Measurements from ENCODE around the gene AP3B1. TPM values are rescaled to one million over a fixed set of nuclear protein-coding genes. Genes with fewer than 3 reads are reported as not detected.

The AP3B1 gene
- total and polyA plus RNA-seq, 2 of the 8 experiments (the other 6 are each of a cell fraction or from before 2014, with no cell fraction given): 45.8 to 48.3 TPM

GRCh38 chr5:78077369-78078068 lies 217.0 kb downstream of the AP3B1 start:
- Histone ChIP-seq H3K9ac (replicated peaks in 1 of 4; ENCODE audit: extremely low read depth in 1 of 4, low read depth in 3 of 4, low read length in 3 of 4) (no peak overlapping the region), H2AK5ac (ENCODE audit: low read depth, low read length) (no peak overlapping the region), H2BK20ac (ENCODE audit: low read length) (no peak overlapping the region), H3K4me2 (ENCODE audit: insufficient read depth in 1 of 2, low read depth in 2 of 2, low read length in 2 of 2) (no peak overlapping the region), H4K91ac (replicated peaks; ENCODE audit: insufficient read length, low read length) (no peak overlapping the region), H3K79me2 (ENCODE audit: control insufficient read depth in 1 of 2, insufficient read depth in 2 of 2, low read length in 2 of 2) (no peaks in the 10 kb centered on the region), H2BK5ac (ENCODE audit: low read depth, low read length) (no peak overlapping the region), H2AFZ (ENCODE audit: low read length) (no peak overlapping the region), H3K23ac (ENCODE audit: insufficient read length) (no peak overlapping the region), H3K27me3 (replicated peaks in 1 of 4; ENCODE audit: control insufficient read depth in 3 of 4, extremely low read depth in 1 of 4, insufficient read depth in 3 of 4, low read length in 3 of 4) (no peaks in the 10 kb centered on the region), H2BK12ac (ENCODE audit: low read depth, low read length) (no peak overlapping the region), H3K36me3 (ENCODE audit: control insufficient read depth in 2 of 4, insufficient read depth in 4 of 4, low read length in 3 of 4) (no peaks in the 10 kb centered on the region), H3K4me3 (ENCODE audit: extremely low read depth in 1 of 4, insufficient read depth in 2 of 4, low read depth in 3 of 4, low read length in 4 of 4) (no peak overlapping the region), H3K18ac (ENCODE audit: extremely low read depth, low read length) (no peak overlapping the region), H4K20me1 (replicated peaks in 1 of 2; ENCODE audit: control insufficient read depth in 1 of 2, insufficient read depth in 2 of 2, low read length in 2 of 2) (no peaks in the 10 kb centered on the region), H3K9me3 (ENCODE audit: insufficient read depth in 2 of 2, low read depth in 1 of 2, low read length in 1 of 2) (peaks cover 0 to 3% of the 10 kb centered on the region in 2 experiments; a peak in 2 of 4 replicates), H3K4me1 (replicated peaks in 1 of 4; ENCODE audit: control insufficient read depth in 3 of 4, insufficient read depth in 4 of 4, low read length in 3 of 4) (peaks cover 0 to 4% (median 0%) of the 10 kb centered on the region in 4 experiments; a peak in 2 of 7 replicates), H3K27ac (ENCODE audit: low read depth, low read length) (no peak overlapping the region), H4K8ac (ENCODE audit: extremely low read depth, insufficient read depth, low read length) (no peak overlapping the region), H3K79me1 (ENCODE audit: low read depth, low read length) (no peaks in the 10 kb centered on the region), H2BK15ac (ENCODE audit: low read length) (no peak overlapping the region), H4K5ac (ENCODE audit: insufficient read length, low read depth, low read length) (no peak overlapping the region), H3K14ac (ENCODE audit: insufficient read length) (no peak overlapping the region), H3K56ac (replicated peaks; ENCODE audit: insufficient read length, low read depth, low read length) (no peak overlapping the region), H3K23me2 (ENCODE audit: low read depth, low read length) (no peaks in the 10 kb centered on the region), H2BK120ac (replicated peaks; ENCODE audit: low read depth, low read length) (no peak overlapping the region), H3K4ac (replicated peaks; ENCODE audit: insufficient read length, low read depth, low read length) (no peak overlapping the region)
- FAIRE-seq (no peak), DNase-seq (ENCODE audit: low read depth in 1 of 2, low spot score in 2 of 2) (no peak)
- TF ChIP-seq CREB1 (IDR thresholded peaks at IDR 0.05): no peak
- no peak for TF ChIP-seq KDM5A (IDR thresholded peaks at IDR 0.05; ENCODE audit: low read length)
- TF ChIP-seq EZH2 (IDR thresholded peaks at IDR 0.05; ENCODE audit: low read depth, low read length, severe bottlenecking): no peak
- no peak for TF ChIP-seq SAP30 (IDR thresholded peaks at IDR 0.05; ENCODE audit: insufficient read depth, insufficient replicate concordance, low read length)
- TF ChIP-seq SIRT6 (IDR thresholded peaks at IDR 0.05; ENCODE audit: low read length): no peak
- TF ChIP-seq SP2 (IDR thresholded peaks at IDR 0.05; ENCODE audit: low read length): no peak
- no peak for TF ChIP-seq SP4 (IDR thresholded peaks at IDR 0.05; ENCODE audit: low read length)
- TF ChIP-seq KDM4A (IDR thresholded peaks at IDR 0.05; ENCODE audit: low read depth, low read length, severe bottlenecking): no peak
- WGBS, 2 experiments (ENCODE audit: extremely low coverage in 1 of 2, insufficient coverage in 1 of 2, insufficient read length in 1 of 2, insufficient replicate concordance in 2 of 2, low coverage in 1 of 2, low lambda C conversion rate in 2 of 2, missing lambda C conversion rate in 1 of 2): 80% methylated on average over 4 of the region's 4 CpGs; no CpG with 5 or more reads in 1 of the 2 experiments
- ChIA-PET POLR2A (ENCODE audit: partially characterized antibody) (no interaction called here), CTCF (ENCODE audit: partially characterized antibody) (interaction anchor here (1.3 to 1.6 kb wide), 3 partner anchors 10 to 84 kb away, joined by 3 to 7 read pairs (median 3); no protein-coding TSS in a partner anchor)

Measured in H1 (cell line).